Panc1 (cell line): Measurements from ENCODE around the gene MAP7. TPM values are rescaled to one million over a fixed set of nuclear protein-coding genes. Genes with fewer than 3 reads are reported as not detected.
A peak's percentile ranks its signal among the peaks of the same experiment; 100 is the strongest.

ENCODE experiments used
- ATAC-seq: fragments of 200-7000 bp; cut with Tn5 transposase; 2 replicates; pipeline ENCODE4 v1.9.1; 2020; ENCODE audit warnings: mild to moderate bottlenecking, moderate library complexity
- BruUV-seq: library from RNA; stranded (reverse); fragments of 400-500 nt; replicated peaks from 2 replicates; lab custom pipeline; 2021; lab: Mats Ljungman, UMichigan
- CTCF ChIA-PET: fragments of 300-600 bp; sonication (Branson Sonifier 250); formaldehyde crosslinking; loops from one replicate; lab custom pipeline; 2022; ENCODE audit warnings: antibody characterized with exemption; lab: Charles Lee
- POLR2A ChIA-PET: fragments of 300-600 bp; sonication (Branson Sonifier 250); formaldehyde crosslinking; loops from one replicate; lab custom pipeline; 2022; ENCODE audit warnings: antibody characterized with exemption; lab: Charles Lee
- DNase-seq: peaks from one replicate; pipeline ENCODE4 v3.0.0-alpha.2; 2010; ENCODE audit warnings: low read depth, low spot score
- H3K27ac ChIP-seq: 2 replicates; pipeline ENCODE4 v1.5.1; 2011; ENCODE audit warnings: mild to moderate bottlenecking, low read length, inconsistent platforms
- H3K27me3 ChIP-seq: fragments of 200-500 bp; sonication (Bioruptor generic); 2 replicates; pipeline ENCODE4 v1.6.0; 2014; ENCODE audit warnings: low read length, inconsistent platforms; ENCODE audit not compliant: control insufficient read depth, insufficient read depth
- H3K36me3 ChIP-seq: fragments of 200-500 bp; sonication (Bioruptor generic); 2 replicates; pipeline ENCODE4 v1.5.1; 2014; ENCODE audit warnings: inconsistent platforms, mild to moderate bottlenecking, low read length, moderate library complexity; ENCODE audit not compliant: control insufficient read depth, insufficient read depth
- H3K4me1 ChIP-seq: 2 replicates; pipeline ENCODE4 v1.5.1; 2011; ENCODE audit warnings: inconsistent platforms, mild to moderate bottlenecking, low read length, moderate library complexity; ENCODE audit not compliant: control insufficient read depth, insufficient read depth
- H3K4me3 ChIP-seq, 2 experiments: 2 replicates each; pipeline ENCODE4 v1.5.1; 2011 to 2012; ENCODE audit warnings: low read depth in 2 of 2, low read length in 2 of 2, mild to moderate bottlenecking in 2 of 2, inconsistent platforms in 1 of 2, moderate library complexity in 1 of 2
- H3K9me3 ChIP-seq: fragments of 200-500 bp; sonication (Bioruptor generic); 2 replicates; pipeline ENCODE4 v1.5.1; 2014; ENCODE audit warnings: low read depth, mild to moderate bottlenecking, inconsistent platforms, low read length, moderate library complexity; ENCODE audit not compliant: control insufficient read depth, insufficient read depth
- CTCF ChIP-seq: fragments of 450-650 bp; IDR thresholded peaks from 2 replicates; pipeline ENCODE4 v1.5.1; 2017; ENCODE audit warnings: mild to moderate bottlenecking
- POLR2AphosphoS5 ChIP-seq: IDR thresholded peaks from 2 replicates; pipeline ENCODE4 v1.6.1; 2012; ENCODE audit warnings: mild to moderate bottlenecking, low read depth, low read length, moderate library complexity
- REST ChIP-seq, 2 experiments: IDR thresholded peaks; 2 replicates each; pipeline ENCODE4 v1.6.1; 2011 to 2012; ENCODE audit warnings: low read depth in 2 of 2, control low read depth in 1 of 2, low read length in 1 of 2, mild to moderate bottlenecking in 1 of 2, moderate library complexity in 1 of 2; ENCODE audit not compliant: insufficient read depth in 1 of 2
- SIN3A ChIP-seq: IDR thresholded peaks from 2 replicates; pipeline ENCODE4 v1.6.1; 2012; ENCODE audit warnings: low read depth, mild to moderate bottlenecking, low read length, moderate library complexity, borderline replicate concordance; ENCODE audit not compliant: insufficient read depth
- TCF7L2 ChIP-seq: IDR thresholded peaks from 2 replicates; pipeline ENCODE4 v1.6.1; 2011; ENCODE audit warnings: mild to moderate bottlenecking, low read depth, low read length, inconsistent platforms
- in situ Hi-C: cut with HindIII; loops from 2 replicates; pipeline ENCODE4 v1.10.0; 2016; ENCODE audit warnings: low sequenced_read_pairs, low pct_unique_long_range_greater_than_20kb
- intact Hi-C: fragments of 100-400 bp; cut with micrococcal nuclease; formaldehyde crosslinking; loops from one replicate; pipeline ENCODE4 v1.10.0; 2022; ENCODE audit not compliant: unreplicated experiment
- total RNA-seq: library from RNA; stranded (reverse); gene quantifications from one replicate; pipeline ENCODE4 v1.2.1, GENCODE V29; 2021; ENCODE audit not compliant: unreplicated experiment

Gene MAP7
- total RNA-seq, 1 experiment from 2014 or later = 1.8 TPM

DNA sequence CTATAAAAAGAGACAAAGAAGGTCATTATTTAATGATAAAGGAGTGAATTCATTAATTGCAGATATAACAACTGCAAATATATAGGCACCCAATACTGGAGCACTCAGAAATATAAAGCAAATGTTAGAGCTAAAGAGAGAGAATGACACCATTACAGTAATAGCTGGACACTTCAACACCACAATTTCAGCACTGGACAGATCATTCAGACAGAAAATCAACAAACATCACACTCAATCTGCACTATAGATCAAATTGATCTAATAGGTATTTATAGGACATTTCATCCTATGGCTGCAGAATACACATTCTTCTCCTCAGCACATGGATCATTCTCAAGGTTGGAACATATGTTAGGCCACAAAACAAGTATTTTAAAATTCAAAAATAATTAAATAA lies 72.7 kb downstream of the MAP7 start:
- in situ Hi-C loops = no loop called here
- H3K4me1 ChIP-seq = no peaks in the 10 kb centered on the region
- H3K4me3 ChIP-seq = no peak overlapping the region
- H3K36me3 ChIP-seq = no peaks in the 10 kb centered on the region
- TF ChIP-seq REST (IDR thresholded peaks at IDR 0.05; ENCODE audit: insufficient read depth in 1 of 2, low read depth in 2 of 2, low read length in 1 of 2) (peak in 1 of 2 experiments; percentile 66; a peak in 2 of 4 replicates), POLR2AphosphoS5 (no peak)
- H3K27ac ChIP-seq = no peak overlapping the region
- BruUV-seq = no TSS peak
- intact Hi-C loops = no loop called here
- ATAC-seq (no peak), DNase-seq (no peak)
- H3K9me3 ChIP-seq = no peaks in the 10 kb centered on the region
- no peaks in the 10 kb centered on the region for H3K27me3 ChIP-seq
- ChIA-PET POLR2A (interaction anchor here (0.6 kb wide), 1 partner anchor 25 kb away, joined by 4 read pairs; no protein-coding TSS in a partner anchor), CTCF (no interaction called here)

GRCh38 chr6:136475686-136476085 lies 74.5 kb downstream of the MAP7 start:
- H3K27ac ChIP-seq = no peak overlapping the region
- no TSS peak for BruUV-seq
- H3K4me1 ChIP-seq = no peaks in the 10 kb centered on the region
- no peaks in the 10 kb centered on the region for H3K36me3 ChIP-seq
- DNase-seq (no peak), ATAC-seq (no peak)
- H3K4me3 ChIP-seq = no peak overlapping the region
- in situ Hi-C loops (no loop called here), intact Hi-C loops (no loop called here)
- H3K27me3 ChIP-seq = no peaks in the 10 kb centered on the region
- CTCF ChIA-PET = no interaction called here
- no peak for TF ChIP-seq TCF7L2
- no peak for TF ChIP-seq SIN3A
- no peak for TF ChIP-seq CTCF
- TF ChIP-seq REST (IDR thresholded peaks at IDR 0.05; ENCODE audit: insufficient read depth in 1 of 2, low read depth in 2 of 2, low read length in 1 of 2) = no peak
- no peak for TF ChIP-seq POLR2AphosphoS5
- H3K9me3 ChIP-seq = no peaks in the 10 kb centered on the region
- POLR2A ChIA-PET = no interaction called here
